ENCODE measurements around the gene DSG3.
"Not testable (repeated sequence)": the region's sequence is repeated elsewhere in the genome, so short reads cannot be mapped to it uniquely, and the experiment has no call there.

Gene DSG3

DNA sequence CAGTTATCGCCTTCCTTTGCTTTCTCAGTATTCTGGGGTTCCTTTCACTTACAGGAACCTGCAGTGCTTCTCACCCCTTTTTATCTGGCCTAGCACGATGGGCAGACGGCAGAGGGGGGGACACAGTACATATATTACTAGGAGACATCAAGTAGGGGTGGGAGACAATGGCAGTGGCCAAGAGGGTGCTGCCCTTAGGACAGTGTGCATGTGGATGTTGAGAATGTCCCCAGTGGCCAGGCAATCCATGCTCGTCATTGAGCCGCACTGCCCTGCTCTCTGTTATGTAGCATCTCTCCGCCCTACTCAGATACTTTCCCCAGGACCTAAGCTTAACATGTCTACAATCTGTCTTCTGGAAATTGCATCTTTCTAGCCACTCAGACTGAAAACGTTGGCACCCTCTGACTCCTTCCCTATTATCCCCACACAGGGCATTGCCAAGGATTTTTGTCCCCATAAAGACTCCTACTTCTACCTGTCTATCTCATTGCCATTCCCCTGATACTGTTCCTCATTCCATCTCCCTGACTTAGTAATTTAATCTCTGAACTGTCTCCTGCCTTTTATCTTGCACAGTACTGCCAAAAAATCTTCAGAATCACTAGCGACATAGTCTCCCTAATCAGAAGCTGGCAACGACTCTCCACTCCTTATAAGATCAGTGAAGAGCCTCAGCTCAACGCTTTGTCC, 57.1 kb downstream of the DSG3 start:
- Histone ChIP-seq H3K36me3 (ENCODE audit: insufficient read depth, low read length) (no peaks in the 10 kb centered on the region), H3K4me3 (ENCODE audit: low read length, poor library complexity, severe bottlenecking) (no peak overlapping the region), H2AFZ (ENCODE audit: low read length) (no peak overlapping the region), H3K9me2 (replicated peaks; ENCODE audit: low read depth, low read length) (no peaks in the 10 kb centered on the region), H3K4me1 (ENCODE audit: insufficient read depth, low read length, poor library complexity, severe bottlenecking) (no peaks in the 10 kb centered on the region), H3K79me2 (ENCODE audit: insufficient read depth, low read length) (no peaks in the 10 kb centered on the region), H3K27me3 (ENCODE audit: insufficient read depth, low read length, poor library complexity, severe bottlenecking) (no peaks in the 10 kb centered on the region), H3K4me2 (ENCODE audit: low read depth, low read length, poor library complexity, severe bottlenecking) (no peak overlapping the region), H4K20me1 (ENCODE audit: insufficient read depth, low read length, poor library complexity, severe bottlenecking) (no peaks in the 10 kb centered on the region), H3F3A (ENCODE audit: low read depth) (no peaks in the 10 kb centered on the region), H3K9me3 (ENCODE audit: insufficient read depth, low read depth, low read length) (no peaks in the 10 kb centered on the region), H3K9ac (ENCODE audit: low read depth, low read length, poor library complexity, severe bottlenecking) (no peak overlapping the region)
- no peak for TF ChIP-seq EZH2phosphoT487 (IDR thresholded peaks at IDR 0.05; ENCODE audit: borderline replicate concordance)
- TF ChIP-seq, protein P1, sequence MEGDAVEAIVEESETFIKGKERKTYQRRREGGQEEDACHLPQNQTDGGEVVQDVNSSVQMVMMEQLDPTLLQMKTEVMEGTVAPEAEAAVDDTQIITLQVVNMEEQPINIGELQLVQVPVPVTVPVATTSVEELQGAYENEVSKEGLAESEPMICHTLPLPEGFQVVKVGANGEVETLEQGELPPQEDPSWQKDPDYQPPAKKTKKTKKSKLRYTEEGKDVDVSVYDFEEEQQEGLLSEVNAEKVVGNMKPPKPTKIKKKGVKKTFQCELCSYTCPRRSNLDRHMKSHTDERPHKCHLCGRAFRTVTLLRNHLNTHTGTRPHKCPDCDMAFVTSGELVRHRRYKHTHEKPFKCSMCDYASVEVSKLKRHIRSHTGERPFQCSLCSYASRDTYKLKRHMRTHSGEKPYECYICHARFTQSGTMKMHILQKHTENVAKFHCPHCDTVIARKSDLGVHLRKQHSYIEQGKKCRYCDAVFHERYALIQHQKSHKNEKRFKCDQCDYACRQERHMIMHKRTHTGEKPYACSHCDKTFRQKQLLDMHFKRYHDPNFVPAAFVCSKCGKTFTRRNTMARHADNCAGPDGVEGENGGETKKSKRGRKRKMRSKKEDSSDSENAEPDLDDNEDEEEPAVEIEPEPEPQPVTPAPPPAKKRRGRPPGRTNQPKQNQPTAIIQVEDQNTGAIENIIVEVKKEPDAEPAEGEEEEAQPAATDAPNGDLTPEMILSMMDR (conservative IDR thresholded peaks at IDR 0.05; ENCODE audit: low read length) = no peak

DNA sequence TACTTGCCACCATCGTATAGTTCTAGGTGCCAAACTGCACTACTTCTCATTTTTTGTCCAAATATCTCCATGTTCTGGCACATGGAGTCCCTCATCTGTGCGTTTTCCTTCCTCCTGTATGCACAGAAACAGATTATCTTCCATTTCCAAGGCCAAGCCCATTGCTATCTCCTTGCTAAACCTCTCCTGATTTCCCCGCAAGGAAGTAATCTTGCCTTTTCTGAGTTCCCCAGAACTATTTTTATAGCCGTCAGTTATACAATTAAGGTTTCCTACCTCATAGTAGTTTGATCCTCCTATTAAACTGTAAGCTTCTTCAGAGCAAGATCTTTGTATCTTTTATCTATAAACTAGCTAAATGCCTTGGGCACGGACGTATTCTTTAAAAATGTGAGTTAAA, 57.6 kb downstream of the DSG3 start:
- H3K4me3 ChIP-seq (ENCODE audit: low read length, poor library complexity, severe bottlenecking) = no peak overlapping the region
- H3K4me1 ChIP-seq (ENCODE audit: insufficient read depth, low read length, poor library complexity, severe bottlenecking) = no peaks in the 10 kb centered on the region
- no peaks in the 10 kb centered on the region for H4K20me1 ChIP-seq (ENCODE audit: insufficient read depth, low read length, poor library complexity, severe bottlenecking)
- TF ChIP-seq EZH2phosphoT487 (IDR thresholded peaks at IDR 0.05; ENCODE audit: borderline replicate concordance) = no peak
- TF ChIP-seq, protein P1 (conservative IDR thresholded peaks at IDR 0.05; ENCODE audit: low read length) = no peak
- no peaks in the 10 kb centered on the region for H3K9me2 ChIP-seq (replicated peaks; ENCODE audit: low read depth, low read length)
- H3K4me2 ChIP-seq (ENCODE audit: low read depth, low read length, poor library complexity, severe bottlenecking) = no peak overlapping the region
- H3K9ac ChIP-seq (ENCODE audit: low read depth, low read length, poor library complexity, severe bottlenecking) = no peak overlapping the region
- H3K79me2 ChIP-seq (ENCODE audit: insufficient read depth, low read length) = no peaks in the 10 kb centered on the region
- H3K27me3 ChIP-seq (ENCODE audit: insufficient read depth, low read length, poor library complexity, severe bottlenecking) = no peaks in the 10 kb centered on the region
- H3F3A ChIP-seq (ENCODE audit: low read depth) = no peaks in the 10 kb centered on the region
- H2AFZ ChIP-seq (ENCODE audit: low read length) = no peak overlapping the region
- H3K9me3 ChIP-seq (ENCODE audit: insufficient read depth, low read depth, low read length) = no peaks in the 10 kb centered on the region
- H3K36me3 ChIP-seq (ENCODE audit: insufficient read depth, low read length) = no peaks in the 10 kb centered on the region

DNA sequence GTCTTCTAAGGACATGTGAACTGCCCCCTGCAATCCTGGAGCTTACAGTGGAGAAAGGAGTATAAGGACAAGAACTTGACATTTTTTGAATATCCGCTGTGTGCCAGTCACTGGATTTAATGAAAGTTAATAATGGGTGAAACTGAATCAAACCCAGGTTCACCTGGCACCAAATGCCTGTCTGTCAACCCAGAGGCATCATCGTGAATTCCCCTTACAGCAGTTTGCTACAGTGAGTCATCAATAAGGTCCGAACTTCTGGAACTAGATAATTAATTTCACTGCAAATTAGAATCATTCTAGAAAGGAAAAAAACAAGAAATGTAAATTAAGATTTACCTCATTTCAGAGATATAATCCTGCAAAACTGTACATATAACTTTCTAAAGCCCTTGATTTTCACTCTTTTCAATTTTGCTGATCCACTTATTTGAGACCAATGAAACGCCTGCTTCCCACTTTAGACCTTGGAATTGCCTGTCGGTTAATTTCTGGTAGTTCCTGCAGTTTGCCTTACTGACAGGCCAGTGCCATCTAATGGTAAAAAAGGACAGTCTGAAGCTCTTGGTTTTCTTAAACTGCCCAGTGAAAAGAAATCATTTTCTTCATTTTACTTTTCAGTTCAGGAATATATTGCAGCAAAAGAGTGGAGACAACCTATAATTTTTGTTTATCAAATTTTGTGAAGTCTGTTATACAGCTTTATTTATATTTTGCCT, 58.6 kb downstream of the DSG3 start:
- Histone ChIP-seq H3K27me3 (ENCODE audit: insufficient read depth, low read length, poor library complexity, severe bottlenecking) (no peaks in the 10 kb centered on the region), H3F3A (ENCODE audit: low read depth) (no peaks in the 10 kb centered on the region), H3K79me2 (ENCODE audit: insufficient read depth, low read length) (no peaks in the 10 kb centered on the region), H3K9me3 (ENCODE audit: insufficient read depth, low read depth, low read length) (no peaks in the 10 kb centered on the region), H3K4me2 (ENCODE audit: low read depth, low read length, poor library complexity, severe bottlenecking) (no peak overlapping the region), H3K4me3 (ENCODE audit: low read length, poor library complexity, severe bottlenecking) (no peak overlapping the region), H3K9ac (ENCODE audit: low read depth, low read length, poor library complexity, severe bottlenecking) (no peak overlapping the region), H3K9me2 (replicated peaks; ENCODE audit: low read depth, low read length) (no peaks in the 10 kb centered on the region), H4K20me1 (ENCODE audit: insufficient read depth, low read length, poor library complexity, severe bottlenecking) (no peaks in the 10 kb centered on the region), H3K36me3 (ENCODE audit: insufficient read depth, low read length) (no peaks in the 10 kb centered on the region), H3K4me1 (ENCODE audit: insufficient read depth, low read length, poor library complexity, severe bottlenecking) (no peaks in the 10 kb centered on the region), H2AFZ (ENCODE audit: low read length) (no peak overlapping the region)
- TF ChIP-seq, protein P1 (conservative IDR thresholded peaks at IDR 0.05; ENCODE audit: low read length) = peak; percentile 29
- no peak for TF ChIP-seq EZH2phosphoT487 (IDR thresholded peaks at IDR 0.05; ENCODE audit: borderline replicate concordance)

DNA sequence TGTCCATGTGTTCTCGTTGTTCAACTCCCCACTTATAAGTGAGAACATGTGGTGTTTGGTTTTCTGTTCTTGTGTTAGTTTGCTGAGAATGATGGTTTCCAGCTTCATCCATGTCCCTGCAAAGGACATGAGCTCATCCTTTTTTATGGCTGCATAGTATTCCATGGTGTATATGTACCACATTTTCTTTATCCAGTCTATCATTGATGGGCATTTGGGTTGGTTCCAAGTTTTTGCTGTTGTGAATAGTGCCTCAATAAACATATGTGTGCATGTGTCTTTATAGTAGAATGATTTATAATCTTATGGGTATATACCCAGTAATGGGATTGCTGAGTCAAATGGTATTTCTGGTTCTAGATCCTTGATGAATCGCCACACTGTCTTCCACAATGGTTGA, 59.6 kb downstream of the DSG3 start:
- H3K27me3 ChIP-seq (ENCODE audit: insufficient read depth, low read length, poor library complexity, severe bottlenecking); H3K4me2 ChIP-seq (ENCODE audit: low read depth, low read length, poor library complexity, severe bottlenecking); H4K20me1 ChIP-seq (ENCODE audit: insufficient read depth, low read length, poor library complexity, severe bottlenecking); H3K4me3 ChIP-seq (ENCODE audit: low read length, poor library complexity, severe bottlenecking); H3K9ac ChIP-seq (ENCODE audit: low read depth, low read length, poor library complexity, severe bottlenecking); H3K4me1 ChIP-seq (ENCODE audit: insufficient read depth, low read length, poor library complexity, severe bottlenecking); H2AFZ ChIP-seq (ENCODE audit: low read length); H3K9me2 ChIP-seq (replicated peaks; ENCODE audit: low read depth, low read length); H3K79me2 ChIP-seq (ENCODE audit: insufficient read depth, low read length); H3K36me3 ChIP-seq (ENCODE audit: insufficient read depth, low read length); H3F3A ChIP-seq (ENCODE audit: low read depth); H3K9me3 ChIP-seq (ENCODE audit: insufficient read depth, low read depth, low read length): not testable (repeated sequence)

All from Loucy (cell line).